ENCODE measurements around the gene F12. TPM values are rescaled to one million over a fixed set of nuclear protein-coding genes. Genes with fewer than 3 reads are reported as not detected.
A peak's percentile ranks its signal among the peaks of the same experiment; 100 is the strongest.

Gene F12
- total and polyA plus RNA-seq, 2 experiments from 2014 or later, result 0.43 to 1.8 TPM

- TF ChIP-seq EZH2 (IDR thresholded peaks at IDR 0.05; ENCODE audit: insufficient read depth, poor library complexity, severe bottlenecking) (no peak), EZH2phosphoT487 (IDR thresholded peaks at IDR 0.05; ENCODE audit: insufficient read depth, low read depth) (no peak)
- H3K9ac ChIP-seq, result no peak overlapping the region
- 82 to 85% methylated on average over 29 of the region's 29 CpGs for WGBS, 2 experiments (ENCODE audit: low coverage in 1 of 2, low lambda C conversion rate in 2 of 2, missing lambda C conversion rate in 2 of 2)
- H4K20me1 ChIP-seq (ENCODE audit: insufficient read depth), result no peaks in the 10 kb centered on the region
- in situ Hi-C loops (cut with MboI), result no loop called here
- H3K4me3 ChIP-seq, result no peak overlapping the region
- no peak overlapping the region for H3K4me2 ChIP-seq (ENCODE audit: unreplicated experiment)
- no peaks in the 10 kb centered on the region for H3K79me2 ChIP-seq (ENCODE audit: insufficient read depth)
- no peak overlapping the region for H3K27ac ChIP-seq
- H2AFZ ChIP-seq, result no peak overlapping the region
- H3K9me3 ChIP-seq (ENCODE audit: low read depth), result no peaks in the 10 kb centered on the region
- no peaks in the 10 kb centered on the region for H3F3A ChIP-seq (ENCODE audit: insufficient read depth)
- H3K27me3 ChIP-seq (replicated peaks; ENCODE audit: insufficient read depth), result no peaks in the 10 kb centered on the region
- no peaks in the 10 kb centered on the region for H3K36me3 ChIP-seq (ENCODE audit: low read depth)
- H3K4me1 ChIP-seq (ENCODE audit: insufficient read depth), result peaks cover 18% of the 10 kb centered on the region
- no peak for DNase-seq
- no peaks in the 10 kb centered on the region for H3K9me2 ChIP-seq (ENCODE audit: insufficient read depth)
Measured at GRCh38 chr5:177367981-177368868, 41.1 kb downstream of the F12 start.

GRCh38 chr5:177367323-177367848, 42.0 kb downstream of the F12 start:
- no peaks in the 10 kb centered on the region for H3F3A ChIP-seq (ENCODE audit: insufficient read depth)
- H2AFZ ChIP-seq, result peak overlapping the region; percentile 92
- TF ChIP-seq EZH2phosphoT487 (IDR thresholded peaks at IDR 0.05; ENCODE audit: insufficient read depth, low read depth) (no peak), EZH2 (IDR thresholded peaks at IDR 0.05; ENCODE audit: insufficient read depth, poor library complexity, severe bottlenecking) (no peak)
- H3K79me2 ChIP-seq (ENCODE audit: insufficient read depth), result no peaks in the 10 kb centered on the region
- 0 out of 2 replicates have a peak overlapping the region, but pooled peaks have one; percentile 80 for H3K9ac ChIP-seq
- peak overlapping the region; percentile 66 for H3K4me3 ChIP-seq
- no peaks in the 10 kb centered on the region for H3K27me3 ChIP-seq (replicated peaks; ENCODE audit: insufficient read depth)
- in situ Hi-C loops (cut with MboI), result no loop called here
- no peak overlapping the region for H3K27ac ChIP-seq
- 9 to 11% methylated on average over 32 to 40 of the region's 46 CpGs for WGBS, 2 experiments (ENCODE audit: low coverage in 1 of 2, low lambda C conversion rate in 2 of 2, missing lambda C conversion rate in 2 of 2)
- no peaks in the 10 kb centered on the region for H4K20me1 ChIP-seq (ENCODE audit: insufficient read depth)
- peaks cover 19% of the 10 kb centered on the region for H3K4me1 ChIP-seq (ENCODE audit: insufficient read depth)
- no peaks in the 10 kb centered on the region for H3K36me3 ChIP-seq (ENCODE audit: low read depth)
- no peaks in the 10 kb centered on the region for H3K9me3 ChIP-seq (ENCODE audit: low read depth)
- H3K4me2 ChIP-seq (ENCODE audit: unreplicated experiment), result peak overlapping the region; percentile 86
- H3K9me2 ChIP-seq (ENCODE audit: insufficient read depth), result no peaks in the 10 kb centered on the region
- no peak for DNase-seq

DNA sequence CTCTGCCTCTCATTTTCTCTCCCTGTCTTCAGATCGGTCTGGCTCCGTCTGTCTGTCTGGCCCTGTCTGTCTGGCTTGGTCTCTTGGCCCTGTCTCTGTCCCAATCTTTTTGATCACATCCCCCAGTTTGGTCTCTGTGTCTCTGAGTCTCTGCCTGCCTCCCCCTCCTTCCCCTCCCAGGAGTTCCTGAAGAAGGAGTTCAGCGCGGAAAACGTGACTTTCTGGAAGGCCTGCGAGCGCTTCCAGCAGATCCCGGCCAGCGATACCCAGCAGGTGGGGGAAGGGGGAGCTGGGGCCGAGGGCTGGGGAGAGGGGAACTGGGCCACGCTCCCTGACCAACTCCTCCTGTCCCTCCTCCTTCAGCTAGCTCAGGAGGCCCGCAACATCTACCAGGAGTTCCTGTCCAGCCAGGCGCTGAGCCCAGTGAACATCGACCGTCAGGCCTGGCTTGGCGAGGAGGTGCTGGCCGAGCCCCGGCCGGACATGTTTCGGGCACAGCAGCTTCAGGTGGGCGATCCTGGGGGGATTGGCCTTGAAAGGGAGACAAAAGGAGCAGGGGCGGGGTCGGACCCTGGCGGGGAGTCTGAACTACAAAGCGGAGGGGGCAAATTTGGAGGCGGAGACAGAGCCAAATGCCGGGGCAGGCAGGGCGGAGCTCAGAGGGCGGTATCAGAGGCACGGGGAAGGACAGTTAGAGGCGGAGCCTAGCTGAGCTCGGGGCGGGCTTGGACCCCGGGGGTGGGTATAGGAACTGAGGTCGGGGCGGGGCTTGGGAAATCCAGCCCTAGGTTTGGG, 42.6 kb downstream of the F12 start:
- DNase-seq, result peak; percentile 92
- 5 to 6% methylated on average over 32 to 34 of the region's 36 CpGs for WGBS, 2 experiments (ENCODE audit: low coverage in 1 of 2, low lambda C conversion rate in 2 of 2, missing lambda C conversion rate in 2 of 2)
- no peaks in the 10 kb centered on the region for H4K20me1 ChIP-seq (ENCODE audit: insufficient read depth)

DNA sequence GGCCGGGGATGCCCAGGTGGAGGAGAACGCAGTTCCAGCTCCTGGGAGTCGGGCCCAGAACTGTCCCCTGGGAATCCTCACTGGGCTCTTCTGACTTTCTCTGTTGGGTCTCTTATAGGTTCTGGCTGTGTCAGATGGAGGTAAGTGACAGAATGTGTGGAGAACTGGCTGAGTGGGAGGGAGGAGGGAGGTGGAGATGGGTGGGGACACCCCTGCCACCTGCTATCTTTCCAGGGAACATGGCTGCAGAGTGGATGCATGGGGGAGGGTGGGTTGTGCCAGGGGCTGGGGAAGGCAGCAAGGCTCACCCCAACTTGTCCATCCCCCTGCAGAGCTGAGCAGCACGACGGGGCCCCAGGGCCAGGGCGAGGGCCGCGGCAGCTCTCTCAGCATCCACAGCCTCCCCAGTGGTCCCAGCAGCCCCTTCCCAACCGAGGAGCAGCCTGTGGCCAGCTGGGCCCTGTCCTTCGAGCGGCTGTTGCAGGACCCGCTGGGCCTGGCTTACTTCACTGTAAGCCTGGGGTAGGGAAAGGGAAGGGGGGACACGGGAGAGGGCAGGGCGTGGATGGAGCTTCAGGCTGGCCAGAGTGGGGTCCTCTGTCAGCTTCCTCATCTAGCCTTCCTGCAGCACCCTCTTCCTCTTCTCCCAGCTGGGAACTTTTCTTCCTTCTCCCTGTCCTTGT, 43.4 kb downstream of the F12 start:
- H3K9me3 ChIP-seq (ENCODE audit: low read depth), result no peaks in the 10 kb centered on the region
- WGBS, 2 experiments (ENCODE audit: low coverage in 1 of 2, low lambda C conversion rate in 2 of 2, missing lambda C conversion rate in 2 of 2), result 92 to 98% methylated on average over 12 to 14 of the region's 14 CpGs
- H4K20me1 ChIP-seq (ENCODE audit: insufficient read depth), result no peaks in the 10 kb centered on the region
- H3K4me1 ChIP-seq (ENCODE audit: insufficient read depth), result peaks cover 19% of the 10 kb centered on the region
- H3K36me3 ChIP-seq (ENCODE audit: low read depth), result no peaks in the 10 kb centered on the region
- H3K79me2 ChIP-seq (ENCODE audit: insufficient read depth), result no peaks in the 10 kb centered on the region
- peak overlapping the region; percentile 92 for H2AFZ ChIP-seq
- H3K4me3 ChIP-seq, result peak overlapping the region; percentile 66; the same call in 1 of the 2 replicates
- no peaks in the 10 kb centered on the region for H3F3A ChIP-seq (ENCODE audit: insufficient read depth)
- H3K4me2 ChIP-seq (ENCODE audit: unreplicated experiment), result no peak overlapping the region
- H3K9me2 ChIP-seq (ENCODE audit: insufficient read depth), result no peaks in the 10 kb centered on the region
- peak overlapping the region; percentile 80 for H3K9ac ChIP-seq
- peak overlapping the region; percentile 56; the same call in 1 of the 2 replicates for H3K27ac ChIP-seq
- H3K27me3 ChIP-seq (replicated peaks; ENCODE audit: insufficient read depth), result no peaks in the 10 kb centered on the region
- DNase-seq, result no peak
- in situ Hi-C loops (cut with MboI), result no loop called here
- TF ChIP-seq EZH2 (IDR thresholded peaks at IDR 0.05; ENCODE audit: insufficient read depth, poor library complexity, severe bottlenecking) (no peak), EZH2phosphoT487 (IDR thresholded peaks at IDR 0.05; ENCODE audit: insufficient read depth, low read depth) (no peak)

More for the DNA sequence above, 42.6 kb downstream of the F12 start:
- peak overlapping the region; percentile 56 for H3K27ac ChIP-seq
- peak overlapping the region; percentile 86 for H3K4me2 ChIP-seq (ENCODE audit: unreplicated experiment)
- no peaks in the 10 kb centered on the region for H3K36me3 ChIP-seq (ENCODE audit: low read depth)
- H3K9ac ChIP-seq, result peak overlapping the region; percentile 80
- peak overlapping the region; percentile 66 for H3K4me3 ChIP-seq
- peaks cover 19% of the 10 kb centered on the region for H3K4me1 ChIP-seq (ENCODE audit: insufficient read depth)
- no peaks in the 10 kb centered on the region for H3K79me2 ChIP-seq (ENCODE audit: insufficient read depth)
- H3K9me3 ChIP-seq (ENCODE audit: low read depth), result no peaks in the 10 kb centered on the region
- H3F3A ChIP-seq (ENCODE audit: insufficient read depth), result no peaks in the 10 kb centered on the region
- in situ Hi-C loops (cut with MboI), result no loop called here
- no peaks in the 10 kb centered on the region for H3K27me3 ChIP-seq (replicated peaks; ENCODE audit: insufficient read depth)
- no peak for TF ChIP-seq EZH2 (IDR thresholded peaks at IDR 0.05; ENCODE audit: insufficient read depth, poor library complexity, severe bottlenecking)
- TF ChIP-seq EZH2phosphoT487 (IDR thresholded peaks at IDR 0.05; ENCODE audit: insufficient read depth, low read depth), result no peak
- H2AFZ ChIP-seq, result peak overlapping the region; percentile 92
- no peaks in the 10 kb centered on the region for H3K9me2 ChIP-seq (ENCODE audit: insufficient read depth)

All from GM23248 (cell line).